DOHH2 (cell line): Measurements from ENCODE around the gene CFAP46.

Source experiments
- CTCF ChIP-seq: fragments of 200-600 bp; sonication (generic); IDR thresholded peaks from one replicate; pipeline ENCODE4 v1.5.1; 2014; ENCODE audit warnings: antibody characterized with exemption, mild to moderate bottlenecking, low read depth, low read length; ENCODE audit not compliant: poor library complexity, severe bottlenecking
- EZH2phosphoT487 ChIP-seq: fragments of 200-600 bp; sonication (generic); IDR thresholded peaks from 2 replicates; pipeline ENCODE4 v1.6.1; 2017; ENCODE audit warnings: borderline replicate concordance, mild to moderate bottlenecking, antibody characterized with exemption, low read length, moderate library complexity, mixed read lengths

- TF ChIP-seq CTCF (no peak), EZH2phosphoT487 (no peak)
These were observed 19.5 kb downstream of the CFAP46 start for GRCh38 chr10:132922872-132923271.
